ENCODE measurements around the gene ARHGEF11. TPM values are rescaled to one million over a fixed set of nuclear protein-coding genes. Genes with fewer than 3 reads are reported as not detected.

ARHGEF11 gene
- total and polyA plus RNA-seq, 9 of the 15 experiments (the other 6 are each of a cell fraction or from before 2014, with no cell fraction given) = 0.14 to 15.5 (median 9.0) TPM

- no peak overlapping the region for H3K4me2 ChIP-seq (ENCODE audit: insufficient read depth, low read length)
- POLR2A ChIA-PET = interaction anchor here (0.6 to 2.1 kb wide), 6 partner anchors 10 to 163 kb away, joined by 3 to 6 read pairs (median 3); partner anchors contain the start of genes ISG20L2 and METTL25B
- no peaks in the 10 kb centered on the region for H4K20me1 ChIP-seq (replicated peaks; ENCODE audit: control insufficient read depth, insufficient read depth, low read length)
- H2AFZ ChIP-seq (ENCODE audit: low read depth, low read length) = peak overlapping the region; percentile 93
- H3K4me1 ChIP-seq (replicated peaks in 1 of 2; ENCODE audit: control insufficient read depth in 2 of 2, insufficient read depth in 2 of 2, low read length in 2 of 2) = peaks cover 19 to 32% of the 10 kb centered on the region in 2 experiments
- ATAC-seq (peak; percentile 68), FAIRE-seq (peak; percentile 90), DNase-seq (ENCODE audit: extremely low read depth in 1 of 4, low spot score in 3 of 4) (peak; percentile 77 to 92 (median 79))
- no peak overlapping the region for H3K4me3 ChIP-seq
- in situ Hi-C loops (cut with MboI) = loop anchor here (5.0 kb wide), 1 partner anchor 37 kb away; no protein-coding TSS in a partner anchor
- no TSS peak for BruUV-seq (replicated peaks)
- H3K9me3 ChIP-seq (replicated peaks; ENCODE audit: control insufficient read depth, insufficient read depth, low read depth, low read length) = no peaks in the 10 kb centered on the region
- H3K27me3 ChIP-seq (ENCODE audit: control insufficient read depth in 2 of 2, insufficient read depth in 2 of 2, low read length in 2 of 2) = no peaks in the 10 kb centered on the region
- no peaks in the 10 kb centered on the region for H3K36me3 ChIP-seq (ENCODE audit: control insufficient read depth, insufficient read depth, low read length)
- WGBS (ENCODE audit: insufficient coverage, low coverage, missing lambda C conversion rate) = 42% methylated on average over 8 of the region's 8 CpGs
- no peaks in the 10 kb centered on the region for H3K9me1 ChIP-seq (ENCODE audit: control insufficient read depth, insufficient read depth, low read length)
- no peak overlapping the region for H3K27ac ChIP-seq (ENCODE audit: extremely low read depth, low read depth, low read length)
- intact Hi-C loops (cut with micrococcal nuclease) = loop anchor here (1.0 kb wide), 5 partner anchors 30 to 201 kb away; partner anchors contain the start of gene NTRK1
- CTCF ChIA-PET (ENCODE audit: low intra/inter-chr PET ratio) = interaction anchor here (0.6 to 2.9 kb wide), 14 partner anchors 30 to 264 kb away, joined by 3 to 24 read pairs (median 4); partner anchors contain the start of gene LRRC71
- no peak overlapping the region for H3K9ac ChIP-seq (ENCODE audit: insufficient read depth in 1 of 2, low read depth in 2 of 2, low read length in 2 of 2)
- no peaks in the 10 kb centered on the region for H3K79me2 ChIP-seq (ENCODE audit: control insufficient read depth, insufficient read depth, low read length)
- TF ChIP-seq ESRRB (CRISPR knock-in tag; IDR thresholded peaks at IDR 0.05; ENCODE audit: borderline replicate concordance) = no peak
- no peak for TF ChIP-seq GATAD2B (IDR thresholded peaks at IDR 0.05; ENCODE audit: borderline replicate concordance)
- peak; percentile 94 for TF ChIP-seq SMC3 (conservative IDR thresholded peaks at IDR 0.05; ENCODE audit: insufficient read depth, low read depth, low read length)
- peak; percentile 89 for TF ChIP-seq RB1 (IDR thresholded peaks at IDR 0.05; ENCODE audit: low read depth)
- TF ChIP-seq ZNF217 (CRISPR knock-in tag; IDR thresholded peaks at IDR 0.05) = no peak
- peak; percentile 40; the same call in 1 of the 2 replicates for TF ChIP-seq ZNF263 (CRISPR knock-in tag; IDR thresholded peaks at IDR 0.05; ENCODE audit: borderline replicate concordance)
- no peak for TF ChIP-seq POLR2B (IDR thresholded peaks at IDR 0.05; ENCODE audit: low read depth, partially characterized antibody)
- TF ChIP-seq, protein P1, sequence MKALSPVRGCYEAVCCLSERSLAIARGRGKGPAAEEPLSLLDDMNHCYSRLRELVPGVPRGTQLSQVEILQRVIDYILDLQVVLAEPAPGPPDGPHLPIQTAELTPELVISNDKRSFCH (CRISPR knock-in tag; IDR thresholded peaks at IDR 0.05) = no peak
- TF ChIP-seq, protein P1 (tag; IDR thresholded peaks at IDR 0.05) = peak; percentile 40; the same call in 1 of the 2 replicates
- TF ChIP-seq POU5F1 (IDR thresholded peaks at IDR 0.05; ENCODE audit: borderline replicate concordance, low read depth, low read length, partially characterized antibody) = no peak
- 0 out of 2 replicates have a peak, but pooled peaks have one; percentile 16 for TF ChIP-seq MTA3 (IDR thresholded peaks at IDR 0.05; ENCODE audit: borderline replicate concordance)
- 0 out of 2 replicates have a peak, but pooled peaks have one; percentile 83 for TF ChIP-seq THRAP3 (IDR thresholded peaks at IDR 0.05; ENCODE audit: borderline replicate concordance)
- 0 out of 2 replicates have a peak, but pooled peaks have one; percentile 36 for TF ChIP-seq KAT8 (IDR thresholded peaks at IDR 0.05; ENCODE audit: low read depth)
- peak; percentile 58; the same call in 1 of the 2 replicates for TF ChIP-seq CTBP1 (IDR thresholded peaks at IDR 0.05; ENCODE audit: borderline replicate concordance)
- peak; percentile 38; the same call in 1 of the 2 replicates for TF ChIP-seq GABPB1 (CRISPR knock-in tag; IDR thresholded peaks at IDR 0.05)
- TF ChIP-seq, protein P2, sequence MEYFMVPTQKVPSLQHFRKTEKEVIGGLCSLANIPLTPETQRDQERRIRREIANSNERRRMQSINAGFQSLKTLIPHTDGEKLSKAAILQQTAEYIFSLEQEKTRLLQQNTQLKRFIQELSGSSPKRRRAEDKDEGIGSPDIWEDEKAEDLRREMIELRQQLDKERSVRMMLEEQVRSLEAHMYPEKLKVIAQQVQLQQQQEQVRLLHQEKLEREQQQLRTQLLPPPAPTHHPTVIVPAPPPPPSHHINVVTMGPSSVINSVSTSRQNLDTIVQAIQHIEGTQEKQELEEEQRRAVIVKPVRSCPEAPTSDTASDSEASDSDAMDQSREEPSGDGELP (CRISPR knock-in tag; IDR thresholded peaks at IDR 0.05; ENCODE audit: borderline replicate concordance) = peak; percentile 34; the same call in 1 of the 2 replicates
- peak in 1 of 2 experiments; percentile 41; a peak in 1 of 3 replicates for TF ChIP-seq CBX3 (IDR thresholded peaks at IDR 0.05; ENCODE audit: borderline replicate concordance in 1 of 2, low read length in 2 of 2)
- peak; percentile 38; the same call in 1 of the 2 replicates for TF ChIP-seq SP1 (CRISPR knock-in tag; IDR thresholded peaks at IDR 0.05)
- peak; percentile 88 for TF ChIP-seq PHF20 (IDR thresholded peaks at IDR 0.05; ENCODE audit: partially characterized antibody)
- 0 out of 2 replicates have a peak, but pooled peaks have one; percentile 30 for TF ChIP-seq SREBF1 (IDR thresholded peaks at IDR 0.05; ENCODE audit: borderline replicate concordance, low read depth, low read length)
- peak; percentile 91 to 97 for TF ChIP-seq RAD21 (CRISPR knock-in tag; conservative IDR thresholded peaks at IDR 0.05 in 1 of 2, IDR thresholded peaks at IDR 0.05 in 1 of 2)
These were observed 155.6 kb downstream of the ARHGEF11 start for GRCh38 chr1:156889802-156890580.

All from K562 (cell line).